IgD-negative memory B cell (primary cell): Measurements from ENCODE around the gene KHK. TPM values are rescaled to one million over a fixed set of nuclear protein-coding genes. Genes with fewer than 3 reads are reported as not detected.
"Not testable (repeated sequence)": the region's sequence is repeated elsewhere in the genome, so short reads cannot be mapped to it uniquely, and the experiment has no call there.

ENCODE experiments used
- H3K27ac Mint-ChIP-seq, 3 donors: one replicate each; pipeline ENCODE4 v1.8.0; 2020 to 2022; ENCODE audit warnings: mild to moderate bottlenecking in 3 of 3, mixed read lengths in 3 of 3, moderate library complexity in 1 of 3
- H3K27me3 Mint-ChIP-seq: one replicate; pipeline ENCODE4 v1.8.0; 2021; ENCODE audit warnings: mixed read lengths
- H3K36me3 Mint-ChIP-seq: one replicate; pipeline ENCODE4 v1.8.0; 2020; ENCODE audit warnings: mild to moderate bottlenecking, mixed read lengths
- H3K4me1 Mint-ChIP-seq, 3 donors: one replicate each; pipeline ENCODE4 v1.8.0; 2020 to 2022; ENCODE audit warnings: mixed read lengths in 3 of 3, mild to moderate bottlenecking in 1 of 3
- H3K4me3 Mint-ChIP-seq, 4 donors: one replicate each; pipeline ENCODE4 v1.8.0; 2020 to 2022; ENCODE audit warnings: mild to moderate bottlenecking in 4 of 4, mixed read lengths in 4 of 4, moderate library complexity in 3 of 4
- H3K9me3 Mint-ChIP-seq, 3 donors: one replicate each; pipeline ENCODE4 v1.8.0; 2020 to 2021; ENCODE audit warnings: mixed read lengths in 3 of 3, mild to moderate bottlenecking in 1 of 3
- polyA plus RNA-seq: library from polyadenylated mRNA; unstranded; fragments of 300-500 nt; fragmentation: Illumina TruSeq; gene quantifications from one replicate; pipeline ENCODE4 v1.2.3, GENCODE V29; 2021

KHK gene
- polyA plus RNA-seq, 1 donor from 2014 or later = 6.5 TPM

- peak overlapping the region; percentile 39 to 91 (median 88) for H3K27ac Mint-ChIP-seq
- peaks cover under 1% of the 10 kb centered on the region for H3K36me3 Mint-ChIP-seq
- H3K4me1 Mint-ChIP-seq = peaks cover 31 to 48% (median 37%) of the 10 kb centered on the region in 3 donors
- H3K9me3 Mint-ChIP-seq = no peaks in the 10 kb centered on the region
- no peaks in the 10 kb centered on the region for H3K27me3 Mint-ChIP-seq
- H3K4me3 Mint-ChIP-seq = peak overlapping the region; percentile 77 to 95 (median 92)
Observed at GRCh38 chr2:27071990-27072830, 14.4 kb upstream of the KHK start.

DNA sequence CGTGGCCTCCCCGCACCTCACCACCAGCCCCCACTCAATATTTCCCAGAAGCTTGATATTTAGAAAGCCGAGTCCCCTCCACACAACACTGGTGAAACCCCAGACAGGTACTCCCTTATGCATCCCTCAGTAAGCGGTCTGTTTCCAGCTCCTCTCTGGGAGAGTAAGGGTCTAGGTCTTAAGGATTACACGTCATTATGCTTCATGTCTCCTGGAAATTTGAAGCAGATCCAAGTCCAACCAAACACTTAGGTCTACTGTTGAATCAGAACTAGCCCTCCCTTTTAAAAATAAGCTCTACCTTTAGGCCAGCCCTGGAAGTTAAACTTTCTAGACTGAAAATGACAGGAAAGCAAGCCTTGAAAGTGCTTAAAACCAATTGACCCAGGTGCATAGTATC lies 13.7 kb upstream of the KHK start:
- H3K4me3 Mint-ChIP-seq = peak overlapping the region; percentile 77 to 95 (median 92)
- no peaks in the 10 kb centered on the region for H3K9me3 Mint-ChIP-seq
- peaks cover 31 to 46% (median 38%) of the 10 kb centered on the region in 3 donors for H3K4me1 Mint-ChIP-seq
- no peaks in the 10 kb centered on the region for H3K36me3 Mint-ChIP-seq
- no peaks in the 10 kb centered on the region for H3K27me3 Mint-ChIP-seq
- H3K27ac Mint-ChIP-seq = peak overlapping the region in 2 of 3 donors; percentile 82 to 88

GRCh38 chr2:27073782-27074181 lies 12.8 kb upstream of the KHK start:
- Mint-ChIP-seq H3K4me3 (peak overlapping the region in 2 of 4 donors; percentile 52 to 95), H3K36me3 (no peaks in the 10 kb centered on the region), H3K9me3 (no peaks in the 10 kb centered on the region), H3K4me1 (peaks cover 31 to 43% (median 34%) of the 10 kb centered on the region in 3 donors), H3K27ac (peak overlapping the region in 1 of 3 donors; percentile 88), H3K27me3 (no peaks in the 10 kb centered on the region)

- H3K27ac Mint-ChIP-seq = peak overlapping the region; percentile 85 to 95 (median 87)
- no peaks in the 10 kb centered on the region for H3K36me3 Mint-ChIP-seq
- H3K9me3 Mint-ChIP-seq = no peaks in the 10 kb centered on the region
- H3K27me3 Mint-ChIP-seq = no peaks in the 10 kb centered on the region
- peak overlapping the region; percentile 39 to 70 (median 56) for H3K4me3 Mint-ChIP-seq
- peaks cover 28 to 31% (median 31%) of the 10 kb centered on the region in 3 donors for H3K4me1 Mint-ChIP-seq
Observed at GRCh38 chr2:27074738-27075565, 11.6 kb upstream of the KHK start.

DNA sequence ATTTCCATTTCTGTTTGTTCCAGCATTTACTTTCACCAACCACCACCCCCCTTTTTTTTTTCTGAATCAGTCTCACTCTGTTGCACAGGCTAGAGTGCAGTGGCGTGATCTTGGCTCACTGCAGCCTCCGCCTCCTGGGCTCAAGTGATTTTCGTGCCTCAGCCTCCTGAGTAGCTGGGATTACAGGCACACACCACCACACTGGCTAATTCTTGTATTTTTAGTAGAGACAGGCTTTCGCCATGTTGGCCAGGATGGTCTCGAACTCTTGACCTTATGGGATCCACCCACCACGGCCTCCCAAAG lies 11.1 kb upstream of the KHK start:
- H3K36me3 Mint-ChIP-seq, H3K9me3 Mint-ChIP-seq, H3K27me3 Mint-ChIP-seq: not testable (repeated sequence)
- Mint-ChIP-seq H3K27ac (peak overlapping the region in 1 of 3 donors; percentile 85), H3K4me1 (peaks cover 28 to 31% (median 28%) of the 10 kb centered on the region in 3 donors), H3K4me3 (peak overlapping the region; percentile 39 to 70 (median 56))

GRCh38 chr2:27076323-27076722 lies 10.2 kb upstream of the KHK start:
- Mint-ChIP-seq H3K4me1 (peaks cover 28 to 30% (median 29%) of the 10 kb centered on the region in 3 donors), H3K9me3 (no peaks in the 10 kb centered on the region), H3K36me3 (no peaks in the 10 kb centered on the region), H3K27me3 (no peaks in the 10 kb centered on the region), H3K4me3 (peak overlapping the region in 2 of 4 donors; percentile 3 to 48), H3K27ac (peak overlapping the region in 2 of 3 donors; percentile 31 to 85)

- Mint-ChIP-seq H3K4me1 (peaks cover 29 to 32% (median 31%) of the 10 kb centered on the region in 3 donors), H3K4me3 (peak overlapping the region in 2 of 4 donors; percentile 48 to 80), H3K27ac (peak overlapping the region in 2 of 3 donors; percentile 24 to 64), H3K36me3 (no peaks in the 10 kb centered on the region), H3K9me3 (no peaks in the 10 kb centered on the region), H3K27me3 (no peaks in the 10 kb centered on the region)
Observed at GRCh38 chr2:27077231-27077630, 9.3 kb upstream of the KHK start.

GRCh38 chr2:27078267-27079194 lies 8.0 kb upstream of the KHK start, which contains the start of gene EMILIN1:
TSS of gene EMILIN1 (plus strand) at chr2:27078615. CDS start at chr2:27079066, 451 bp downstream.
- peak within 1 kb of the TSS in 1 of 3 donors; percentile 64 for H3K27ac Mint-ChIP-seq
- H3K4me1 Mint-ChIP-seq = peaks cover 23 to 32% (median 30%) of the 10 kb centered on the region in 3 donors
- H3K36me3 Mint-ChIP-seq = no peaks in the 10 kb centered on the region
- H3K27me3 Mint-ChIP-seq = no peaks in the 10 kb centered on the region
- H3K9me3 Mint-ChIP-seq = no peaks in the 10 kb centered on the region
- H3K4me3 Mint-ChIP-seq = peak within 1 kb of the TSS in 1 of 4 donors; percentile 17

- Mint-ChIP-seq H3K36me3 (no peaks in the 10 kb centered on the region), H3K27ac (peak overlapping the region in 2 of 3 donors; percentile 26 to 59), H3K9me3 (no peaks in the 10 kb centered on the region), H3K4me1 (peaks cover 23 to 31% (median 25%) of the 10 kb centered on the region in 3 donors), H3K27me3 (no peaks in the 10 kb centered on the region), H3K4me3 (peak overlapping the region in 1 of 4 donors; percentile 23)
Observed at GRCh38 chr2:27079233-27080139, 7.1 kb upstream of the KHK start.

DNA sequence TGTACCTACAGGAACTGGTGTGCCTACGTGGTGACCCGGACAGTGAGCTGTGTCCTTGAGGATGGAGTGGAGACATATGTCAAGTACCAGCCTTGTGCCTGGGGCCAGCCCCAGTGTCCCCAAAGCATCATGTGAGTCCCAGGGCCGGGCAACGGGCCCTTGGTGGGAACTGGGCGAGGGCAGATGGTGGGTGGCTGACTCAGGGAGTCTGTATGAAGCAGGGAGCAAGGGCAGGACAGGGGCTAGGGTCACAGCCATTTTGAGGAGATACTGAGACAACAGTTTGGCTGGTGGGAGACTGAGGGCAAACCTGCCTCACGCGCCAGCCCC lies 6.5 kb upstream of the KHK start:
- Mint-ChIP-seq H3K4me3 (peak overlapping the region in 1 of 4 donors; percentile 23), H3K27me3 (no peaks in the 10 kb centered on the region), H3K4me1 (peaks cover 19 to 24% (median 20%) of the 10 kb centered on the region in 3 donors), H3K9me3 (no peaks in the 10 kb centered on the region), H3K36me3 (no peaks in the 10 kb centered on the region), H3K27ac (peak overlapping the region in 1 of 3 donors; percentile 59)

- H3K4me1 Mint-ChIP-seq = peaks cover 14 to 24% (median 19%) of the 10 kb centered on the region in 3 donors
- H3K27ac Mint-ChIP-seq = peak overlapping the region in 2 of 3 donors; percentile 16 to 65
- no peaks in the 10 kb centered on the region for H3K27me3 Mint-ChIP-seq
- no peaks in the 10 kb centered on the region for H3K36me3 Mint-ChIP-seq
- H3K9me3 Mint-ChIP-seq = no peaks in the 10 kb centered on the region
- no peak overlapping the region for H3K4me3 Mint-ChIP-seq
Observed at GRCh38 chr2:27080603-27080936, 6.0 kb upstream of the KHK start.

DNA sequence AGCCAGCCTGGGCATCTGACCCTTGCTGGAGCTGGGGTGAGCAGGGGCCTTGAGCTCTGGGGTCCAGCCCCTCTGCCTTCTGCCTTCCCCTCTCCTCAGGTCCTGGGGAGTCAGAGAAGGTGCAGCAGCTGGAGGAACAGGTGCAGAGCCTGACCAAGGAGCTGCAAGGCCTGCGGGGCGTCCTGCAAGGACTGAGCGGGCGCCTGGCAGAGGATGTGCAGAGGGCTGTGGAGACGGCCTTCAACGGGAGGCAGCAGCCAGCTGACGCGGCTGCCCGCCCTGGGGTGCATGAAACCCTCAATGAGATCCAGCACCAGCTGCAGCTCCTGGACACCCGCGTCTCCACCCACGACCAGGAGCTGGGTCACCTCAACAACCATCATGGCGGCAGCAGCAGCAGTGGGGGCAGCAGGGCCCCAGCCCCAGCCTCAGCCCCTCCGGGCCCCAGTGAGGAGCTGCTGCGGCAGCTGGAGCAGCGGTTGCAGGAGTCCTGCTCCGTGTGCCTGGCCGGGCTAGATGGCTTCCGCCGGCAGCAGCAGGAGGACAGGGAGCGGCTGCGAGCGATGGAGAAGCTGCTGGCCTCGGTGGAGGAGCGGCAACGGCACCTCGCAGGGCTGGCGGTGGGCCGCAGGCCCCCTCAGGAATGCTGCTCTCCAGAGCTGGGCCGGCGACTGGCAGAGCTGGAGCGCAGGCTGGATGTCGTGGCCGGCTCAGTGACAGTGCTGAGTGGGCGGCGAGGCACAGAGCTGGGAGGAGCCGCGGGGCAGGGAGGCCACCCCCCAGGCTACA lies 4.4 kb upstream of the KHK start:
- no peaks in the 10 kb centered on the region for H3K9me3 Mint-ChIP-seq
- peak overlapping the region in 2 of 3 donors; percentile 65 to 81 for H3K27ac Mint-ChIP-seq
- peak overlapping the region in 2 of 4 donors; percentile 67 to 73 for H3K4me3 Mint-ChIP-seq
- no peaks in the 10 kb centered on the region for H3K27me3 Mint-ChIP-seq
- H3K4me1 Mint-ChIP-seq = peaks cover 6 to 16% (median 16%) of the 10 kb centered on the region in 3 donors
- no peaks in the 10 kb centered on the region for H3K36me3 Mint-ChIP-seq
